Tongue (tissue), 2 donors: ENCODE data around the gene ELMOD3. TPM values are rescaled to one million over a fixed set of nuclear protein-coding genes. Genes with fewer than 3 reads are reported as not detected.
"Not testable (repeated sequence)": the region's sequence is repeated elsewhere in the genome, so short reads cannot be mapped to it uniquely, and the experiment has no call there.

Source experiments
- DNase-seq: peaks from one replicate; pipeline ENCODE4 v3.0.0-alpha.2; 2015
- total RNA-seq: library from RNA; depleted of rRNA; stranded (reverse); fragments of >200 nt; gene quantifications from one replicate; pipeline ENCODE4 v1.2.3, GENCODE V29; 2014

The ELMOD3 gene
- total RNA-seq, 1 donor from 2014 or later: 16.5 TPM

GRCh38 chr2:85376291-85377065 lies 21.9 kb downstream of the ELMOD3 start:
- peak; percentile 7 for DNase-seq

GRCh38 chr2:85377083-85377482 lies 22.5 kb downstream of the ELMOD3 start:
- DNase-seq: no peak

- no peak for DNase-seq
These were observed 23.7 kb downstream of the ELMOD3 start for GRCh38 chr2:85378257-85378656.

GRCh38 chr2:85380048-85380447 lies 25.5 kb downstream of the ELMOD3 start:
- DNase-seq: no peak

- not testable (repeated sequence) for DNase-seq
These were observed 28.6 kb downstream of the ELMOD3 start for GRCh38 chr2:85383151-85383550.

- DNase-seq: no peak
These were observed 29.3 kb downstream of the ELMOD3 start for GRCh38 chr2:85383850-85384249.

- no peak for DNase-seq
These were observed 31.2 kb downstream of the ELMOD3 start for GRCh38 chr2:85385746-85386145.

GRCh38 chr2:85387754-85388153 lies 33.2 kb downstream of the ELMOD3 start:
- no peak for DNase-seq

- no peak for DNase-seq
These were observed 34.4 kb downstream of the ELMOD3 start for GRCh38 chr2:85388878-85389538.

- DNase-seq: peak; percentile 52
These were observed 36.5 kb downstream of the ELMOD3 start for GRCh38 chr2:85390941-85391669.

GRCh38 chr2:85393836-85394235 lies 39.3 kb downstream of the ELMOD3 start:
- no peak for DNase-seq

GRCh38 chr2:85394261-85394681 lies 39.7 kb downstream of the ELMOD3 start:
- DNase-seq: no peak

- no peak for DNase-seq
These were observed 40.4 kb downstream of the ELMOD3 start for GRCh38 chr2:85394976-85395375.

- no peak for DNase-seq
These were observed 41.4 kb downstream of the ELMOD3 start for GRCh38 chr2:85395912-85396475.

- DNase-seq: peak; percentile 44
These were observed 42.2 kb downstream of the ELMOD3 start for GRCh38 chr2:85396531-85397470.

GRCh38 chr2:85397925-85398331 lies 43.4 kb downstream of the ELMOD3 start:
- no peak for DNase-seq

- DNase-seq: no peak
These were observed 44.0 kb downstream of the ELMOD3 start for GRCh38 chr2:85398426-85399182.

- DNase-seq: no peak
These were observed 44.5 kb downstream of the ELMOD3 start for GRCh38 chr2:85399183-85399455.

- DNase-seq: no peak
These were observed 45.5 kb downstream of the ELMOD3 start for GRCh38 chr2:85400023-85400422.

GRCh38 chr2:85400541-85401463 lies 46.2 kb downstream of the ELMOD3 start:
- no peak for DNase-seq
